Measurements from ENCODE around the gene LRTM2. TPM values are rescaled to one million over a fixed set of nuclear protein-coding genes. Genes with fewer than 3 reads are reported as not detected.

LRTM2 gene
- total and polyA plus RNA-seq, 8 donors: not detected

GRCh38 chr12:1842183-1842904 is 22.0 kb downstream of the LRTM2 start:
- H3K4me3 ChIP-seq: no peak overlapping the region
- ATAC-seq (no peak), DNase-seq (peak in 2 of 4 donors; percentile 22 to 61)
- no peaks in the 10 kb centered on the region for H3K9me3 ChIP-seq
- no peaks in the 10 kb centered on the region for H3K36me3 ChIP-seq
- peaks cover 0 to 53% of the 10 kb centered on the region in 2 donors for H3K27me3 ChIP-seq
- intact Hi-C loops (cut with DNase I): no loop called here
- no peaks in the 10 kb centered on the region for H3K4me1 ChIP-seq
- no peak for TF ChIP-seq CTCF (IDR thresholded peaks at IDR 0.05)
- H3K27ac ChIP-seq: no peak overlapping the region

GRCh38 chr12:1842905-1843640 is 22.7 kb downstream of the LRTM2 start:
- peak in 2 of 4 donors; percentile 19 to 57 for DNase-seq
- no peak for TF ChIP-seq CTCF (IDR thresholded peaks at IDR 0.05)
- H3K36me3 ChIP-seq: no peaks in the 10 kb centered on the region
- no peaks in the 10 kb centered on the region for H3K9me3 ChIP-seq
- peaks cover 0 to 53% of the 10 kb centered on the region in 2 donors for H3K27me3 ChIP-seq
- H3K27ac ChIP-seq: no peak overlapping the region
- H3K4me3 ChIP-seq: no peak overlapping the region
- ATAC-seq: no peak
- H3K4me1 ChIP-seq: no peaks in the 10 kb centered on the region
- intact Hi-C loops (cut with DNase I): no loop called here

GRCh38 chr12:1843641-1844005 is 23.3 kb downstream of the LRTM2 start:
- DNase-seq (peak in 2 of 4 donors; percentile 19 to 22), ATAC-seq (no peak)
- Histone ChIP-seq H3K27ac (no peak overlapping the region), H3K27me3 (peaks cover 0 to 53% of the 10 kb centered on the region in 2 donors), H3K9me3 (no peaks in the 10 kb centered on the region), H3K36me3 (no peaks in the 10 kb centered on the region), H3K4me3 (no peak overlapping the region), H3K4me1 (no peaks in the 10 kb centered on the region)
- TF ChIP-seq CTCF (IDR thresholded peaks at IDR 0.05): no peak
- intact Hi-C loops (cut with DNase I): no loop called here

- H3K36me3 ChIP-seq: no peaks in the 10 kb centered on the region
- intact Hi-C loops (cut with DNase I): no loop called here
- H3K9me3 ChIP-seq: no peaks in the 10 kb centered on the region
- TF ChIP-seq CTCF (IDR thresholded peaks at IDR 0.05): no peak
- peaks cover 0 to 53% of the 10 kb centered on the region in 2 donors for H3K27me3 ChIP-seq
- H3K4me1 ChIP-seq: no peaks in the 10 kb centered on the region
- H3K27ac ChIP-seq: no peak overlapping the region
- ATAC-seq (no peak), DNase-seq (peak in 2 of 4 donors; percentile 29 to 51)
- H3K4me3 ChIP-seq: no peak overlapping the region
These were observed 23.9 kb downstream of the LRTM2 start for GRCh38 chr12:1844223-1844622.

GRCh38 chr12:1844661-1845409 is 24.5 kb downstream of the LRTM2 start:
- DNase-seq (peak in 1 of 4 donors; percentile 12), ATAC-seq (no peak)
- intact Hi-C loops (cut with DNase I): no loop called here
- H3K27me3 ChIP-seq: peaks cover 0 to 53% of the 10 kb centered on the region in 2 donors
- H3K4me1 ChIP-seq: no peaks in the 10 kb centered on the region
- no peak overlapping the region for H3K4me3 ChIP-seq
- H3K36me3 ChIP-seq: no peaks in the 10 kb centered on the region
- no peak for TF ChIP-seq CTCF (IDR thresholded peaks at IDR 0.05)
- no peaks in the 10 kb centered on the region for H3K9me3 ChIP-seq
- no peak overlapping the region for H3K27ac ChIP-seq

All from left lung (tissue), 10 donors.